Adrenal gland (tissue), 12 donors: ENCODE data around the gene ESYT1. TPM values are rescaled to one million over a fixed set of nuclear protein-coding genes. Genes with fewer than 3 reads are reported as not detected.

Source experiments
- DNase-seq, 7 donors: peaks; one replicate each; pipeline ENCODE4 v3.0.0-alpha.2; 2019 to 2020
- H3K27ac ChIP-seq, 5 donors: fragments of 200-600 bp; sonication (generic) in 4 of 5; 1 replicate in 3 of 5; 2 replicates in 2 of 5; pipeline versions ENCODE4 v1.5.1 to v1.8.0; 2016 to 2020; ENCODE audit warnings: mild to moderate bottlenecking in 1 of 5
- H3K27me3 ChIP-seq: fragments of 200-600 bp; 2 replicates; pipeline ENCODE4 v1.8.0; 2021
- H3K36me3 ChIP-seq, 2 donors: fragments of 200-600 bp; replicated peaks in 1 of 2; 1 replicate in 1 of 2; 2 replicates in 1 of 2; pipeline versions ENCODE4 v1.5.1 to v1.8.0; 2018 to 2022
- H3K4me1 ChIP-seq, 2 donors: fragments of 200-600 bp; replicated peaks in 1 of 2; 1 replicate in 1 of 2; 2 replicates in 1 of 2; pipeline versions ENCODE4 v1.5.1 to v1.8.0; 2018 to 2021
- H3K4me3 ChIP-seq, 4 donors: fragments of 200-600 bp; sonication (generic) in 3 of 4; one replicate each; pipeline ENCODE4 v1.5.1; 2016 to 2018
- H3K9me3 ChIP-seq, 3 donors: fragments of 200-600 bp; sonication (generic) in 1 of 3; replicated peaks in 1 of 3; 1 replicate in 2 of 3; 2 replicates in 1 of 3; pipeline versions ENCODE4 v1.5.1 to v1.8.0; 2016 to 2021
- CTCF ChIP-seq, 6 experiments: fragments of 450-650 bp in 4 of 6; fragments of 200-600 bp in 2 of 6; sonication (generic) in 1 of 6; IDR thresholded peaks; 1 replicate in 5 of 6; 2 replicates in 1 of 6; pipeline versions ENCODE4 v1.5.1 to v1.8.0; 2016 to 2021; ENCODE audit warnings: antibody characterized with exemption in 6 of 6, mild to moderate bottlenecking in 2 of 6, moderate library complexity in 1 of 6
- POLR2A ChIP-seq, 2 donors: fragments of 450-650 bp; IDR thresholded peaks; one replicate each; pipeline ENCODE4 v1.6.1; 2017; ENCODE audit warnings: antibody characterized with exemption in 2 of 2, mild to moderate bottlenecking in 2 of 2, moderate library complexity in 1 of 2
- WGBS, 4 donors: extraction: QIAGEN DNeasy Blood & Tissue Kit in 2 of 4; methylation state at CpG; one replicate each; pipeline versions ENCODE4 v1.1.5 to v1.1.7; 2013 to 2017; 5-methylcytosine and 5-hydroxymethylcytosine counted together
- intact Hi-C, 2 donors: fragments of 100-400 bp; cut with DNase I; formaldehyde crosslinking; loops; one replicate each; pipeline versions ENCODE4 v1.14.1 to v1.15.0; 2022 to 2023
- polyA plus RNA-seq, 3 donors: library from polyadenylated mRNA; stranded (reverse); fragments of 200-250 nt in 2 of 3; fragments of 350-450 nt in 1 of 3; fragmentation: Illumina TruSeq in 1 of 3; extraction: RNeasy Lipid Tissue Mini Kit (QIAGEN cat#74804) in 1 of 3; gene quantifications; one replicate each; pipeline ENCODE4 v1.2.3, GENCODE V29; 2013 to 2014
- total RNA-seq, 9 donors: library from RNA; depleted of rRNA in 4 of 9; stranded (reverse); fragments of >200 nt in 4 of 9; fragments of 120-200 nt in 1 of 9; fragmentation: NEBNext Ultra II Directional in 1 of 9; extraction: Animal tissue kit (Norgen Biotek cat#: 25700) in 1 of 9; gene quantifications; one replicate each; pipeline versions ENCODE4 v1.1.0 to v1.2.4, GENCODE V29; 2013 to 2023
- donor health status: healthy with polysubstance abuse.
- donor health status: Bipolar disorder and iron deficiency.
- donor health status: DM: yes; HTN: yes; CAD: no.
- donor health status: DM: no; HTN: no; CAD: no.
- donor health status: DM: no; HTN: no; CAD: no.
- donor health status: DM: yes; HTN: yes; CAD: no.

ESYT1 gene
- total and polyA plus RNA-seq, 12 donors: 26.3 to 156 (median 117) TPM

- no peak for TF ChIP-seq POLR2A (IDR thresholded peaks at IDR 0.05)
- no peak for TF ChIP-seq CTCF (IDR thresholded peaks at IDR 0.05)
- peaks cover 0 to 77% of the 10 kb centered on the region in 2 donors for H3K36me3 ChIP-seq
- no peak overlapping the region for H3K4me3 ChIP-seq
- no peak for DNase-seq
- no peak overlapping the region for H3K27ac ChIP-seq
- peaks cover 11 to 12% of the 10 kb centered on the region in 2 donors for H3K4me1 ChIP-seq
- no peaks in the 10 kb centered on the region for H3K9me3 ChIP-seq
- no peaks in the 10 kb centered on the region for H3K27me3 ChIP-seq
- 87 to 92% (median 88%) methylated on average over 17 to 19 of the region's 19 CpGs for WGBS, 4 donors
- intact Hi-C loops: no loop called here
These were observed 14.1 kb downstream of the ESYT1 start for GRCh38 chr12:56141946-56142784.

GRCh38 chr12:56143217-56143616 is 15.2 kb downstream of the ESYT1 start:
- intact Hi-C loops: no loop called here
- Histone ChIP-seq H3K9me3 (no peaks in the 10 kb centered on the region), H3K27me3 (no peaks in the 10 kb centered on the region), H3K27ac (peak overlapping the region in 1 of 5 donors; percentile 49), H3K36me3 (peaks cover 0 to 67% of the 10 kb centered on the region in 2 donors), H3K4me3 (no peak overlapping the region), H3K4me1 (peaks cover 15% of the 10 kb centered on the region in 2 donors)
- no peak for DNase-seq
- TF ChIP-seq CTCF (IDR thresholded peaks at IDR 0.05) (no peak), POLR2A (IDR thresholded peaks at IDR 0.05) (no peak)
- WGBS, 4 donors: 53 to 72% (median 61%) methylated on average over 4 of the region's 4 CpGs

- Histone ChIP-seq H3K4me3 (no peak overlapping the region), H3K36me3 (peaks cover 0 to 60% of the 10 kb centered on the region in 2 donors)
- DNase-seq: no peak
These were observed 15.8 kb downstream of the ESYT1 start for GRCh38 chr12:56143870-56144269.

GRCh38 chr12:56145217-56145616 is 17.1 kb downstream of the ESYT1 start:
- intact Hi-C loops: no loop called here
- H3K9me3 ChIP-seq: no peaks in the 10 kb centered on the region
- peak overlapping the region in 1 of 5 donors; percentile 10 for H3K27ac ChIP-seq
- DNase-seq: no peak
- WGBS, 4 donors: 83 to 90% (median 83%) methylated on average over 3 of the region's 3 CpGs
- H3K4me3 ChIP-seq: no peak overlapping the region
- TF ChIP-seq POLR2A (IDR thresholded peaks at IDR 0.05) (no peak), CTCF (IDR thresholded peaks at IDR 0.05) (no peak)
- no peaks in the 10 kb centered on the region for H3K27me3 ChIP-seq
- H3K4me1 ChIP-seq: peaks cover 15% of the 10 kb centered on the region in 2 donors
- peaks cover 0 to 47% of the 10 kb centered on the region in 2 donors for H3K36me3 ChIP-seq

More at GRCh38 chr12:56143870-56144269, 15.8 kb downstream of the ESYT1 start:
- peak overlapping the region in 2 of 5 donors; percentile 30 to 49 for H3K27ac ChIP-seq
- no peaks in the 10 kb centered on the region for H3K9me3 ChIP-seq
- peaks cover 15% of the 10 kb centered on the region in 2 donors for H3K4me1 ChIP-seq
- intact Hi-C loops: no loop called here
- H3K27me3 ChIP-seq: no peaks in the 10 kb centered on the region
- TF ChIP-seq CTCF (IDR thresholded peaks at IDR 0.05) (no peak), POLR2A (IDR thresholded peaks at IDR 0.05) (no peak)
- 82 to 86% (median 82%) methylated on average over 8 of the region's 8 CpGs for WGBS, 4 donors
